ENCODE results near the gene TOM1L2. TPM values are rescaled to one million over a fixed set of nuclear protein-coding genes. Genes with fewer than 3 reads are reported as not detected.

Gene TOM1L2
- total and polyA plus RNA-seq, 2 of the 4 experiments (the other 2 are of a cell fraction): 34.4 to 51.7 TPM

GRCh38 chr17:17998934-17999333 is 26.7 kb upstream of the TOM1L2 start:
- H3K27me3 ChIP-seq (ENCODE audit: control insufficient read depth, insufficient read depth, low read length): no peaks in the 10 kb centered on the region
- H2AFZ ChIP-seq (replicated peaks; ENCODE audit: low read length, poor library complexity): peak overlapping the region; percentile 44
- ChIA-PET POLR2A (ENCODE audit: unreplicated experiment) (no interaction called here), CTCF (no interaction called here)
- no peak overlapping the region for H2BK5ac ChIP-seq (ENCODE audit: low read depth, low read length, poor library complexity, severe bottlenecking)
- peaks cover 6% of the 10 kb centered on the region; the same call in 1 of the 2 replicates for H3K4me1 ChIP-seq (ENCODE audit: control insufficient read depth, insufficient read depth, low read length)
- no peak for DNase-seq
- H3K4me3 ChIP-seq (ENCODE audit: insufficient read depth, low read depth, low read length): no peak overlapping the region
- no peaks in the 10 kb centered on the region for H3K9me3 ChIP-seq (ENCODE audit: control insufficient read depth, insufficient read depth, low read length)
- H3K9ac ChIP-seq (ENCODE audit: low read depth, low read length): no peak overlapping the region
- H3K56ac ChIP-seq (ENCODE audit: extremely low read depth, insufficient read depth, low read length): no peak overlapping the region
- H2AK5ac ChIP-seq (ENCODE audit: low read depth, low read length): no peak overlapping the region
- no peak overlapping the region for H2BK15ac ChIP-seq (ENCODE audit: low read depth, low read length)
- no peak overlapping the region for H3K27ac ChIP-seq (ENCODE audit: insufficient read depth, low read length)
- H4K8ac ChIP-seq (ENCODE audit: low read depth in 2 of 2, low read length in 2 of 2): no peak overlapping the region
- no peak overlapping the region for H2BK120ac ChIP-seq (ENCODE audit: low read depth, low read length)
- H3K79me1 ChIP-seq (ENCODE audit: low read depth in 1 of 2, low read length in 2 of 2): no peaks in the 10 kb centered on the region
- no peak overlapping the region for H3K18ac ChIP-seq (ENCODE audit: low read depth, low read length)
- H4K5ac ChIP-seq (ENCODE audit: low read depth, low read length): no peak overlapping the region
- H3K4ac ChIP-seq (ENCODE audit: low read depth, low read length): no peak overlapping the region
- no peak overlapping the region for H3K23ac ChIP-seq (ENCODE audit: low read depth, low read length)
- ATAC-seq (ENCODE audit: low read depth): no peak
- H4K91ac ChIP-seq (ENCODE audit: insufficient read depth, low read depth, low read length): no peak overlapping the region
- H2BK20ac ChIP-seq (ENCODE audit: low read depth, low read length): no peak overlapping the region
- no peak overlapping the region for H3K14ac ChIP-seq (replicated peaks; ENCODE audit: low read depth, low read length)
- no peaks in the 10 kb centered on the region for H3K36me3 ChIP-seq (ENCODE audit: control insufficient read depth, insufficient read depth, low read length)
- in situ Hi-C loops (cut with MboI; ENCODE audit: low sequenced_read_pairs): no loop called here
- H2AK9ac ChIP-seq (replicated peaks; ENCODE audit: low read depth, low read length, poor library complexity): no peak overlapping the region
- H3K9me1 ChIP-seq (ENCODE audit: insufficient read depth, low read length): peaks cover 6% of the 10 kb centered on the region
- WGBS, 2 experiments (ENCODE audit: extremely low coverage in 2 of 2, insufficient read length in 1 of 2): 94% methylated on average over 5 of the region's 8 CpGs; no CpG with 5 or more reads in 1 of the 2 experiments
- TF ChIP-seq BHLHE40 (IDR thresholded peaks at IDR 0.05; ENCODE audit: low read depth, low read length) (no peak), NFE2L2 (IDR thresholded peaks at IDR 0.05; ENCODE audit: low read depth, low read length) (no peak), FOS (IDR thresholded peaks at IDR 0.05; ENCODE audit: low read depth, low read length) (no peak), MAFK (IDR thresholded peaks at IDR 0.05; ENCODE audit: low read depth, low read length) (no peak), RFX5 (IDR thresholded peaks at IDR 0.05; ENCODE audit: low read depth, low read length) (no peak), MAZ (IDR thresholded peaks at IDR 0.05; ENCODE audit: borderline replicate concordance, low read depth, low read length) (no peak), ELK1 (IDR thresholded peaks at IDR 0.05; ENCODE audit: borderline replicate concordance, low read depth, low read length) (no peak)
- intact Hi-C loops (cut with micrococcal nuclease): no loop called here
- H3K4me2 ChIP-seq (ENCODE audit: low read depth, low read length): no peak overlapping the region
- dilution Hi-C loops (cut with HindIII; ENCODE audit: low sequenced_read_pairs, unreplicated experiment): no loop called here
- H4K20me1 ChIP-seq (ENCODE audit: insufficient read depth, low read length): no peaks in the 10 kb centered on the region
- no TSS peak for BruUV-seq (replicated peaks)

Data from IMR-90 (cell line).